Esophagus squamous epithelium (tissue), 4 donors: ENCODE measurements around the gene RBM28.

Source experiments
- POLR2A ChIP-seq, 4 donors: fragments of 450-650 bp; IDR thresholded peaks; one replicate each; pipeline ENCODE4 v1.6.1; 2017; ENCODE audit warnings: antibody characterized with exemption in 4 of 4, mild to moderate bottlenecking in 4 of 4, moderate library complexity in 3 of 4
- TF ChIP-seq, protein P1 (sequence below), 6 experiments: fragments of 450-650 bp in 4 of 6; fragments of 200-600 bp in 2 of 6; sonication (generic) in 2 of 6; IDR thresholded peaks; one replicate each; pipeline ENCODE4 v1.5.1; 2016 to 2019; ENCODE audit warnings: antibody characterized with exemption in 6 of 6, mild to moderate bottlenecking in 4 of 6, moderate library complexity in 4 of 6

DNA sequence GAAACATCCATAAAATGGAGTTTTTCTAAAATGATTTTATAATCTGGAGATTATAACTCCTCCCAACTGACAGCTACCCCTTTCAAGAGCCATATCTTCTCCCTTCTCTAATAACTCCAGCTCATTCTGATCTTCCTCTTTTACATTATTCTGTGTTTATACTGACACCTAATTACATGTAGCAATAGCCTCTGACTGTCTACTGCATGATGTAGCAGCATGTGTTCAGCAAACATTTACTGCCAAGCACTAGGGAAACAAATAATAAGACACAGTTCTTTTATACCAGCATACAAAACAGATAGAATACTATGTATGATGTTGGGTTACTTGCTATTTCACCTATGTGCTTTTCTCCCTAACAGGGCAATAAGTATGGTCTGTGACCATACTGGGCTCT is 20.7 kb downstream of the RBM28 start:
- TF ChIP-seq, protein P1, sequence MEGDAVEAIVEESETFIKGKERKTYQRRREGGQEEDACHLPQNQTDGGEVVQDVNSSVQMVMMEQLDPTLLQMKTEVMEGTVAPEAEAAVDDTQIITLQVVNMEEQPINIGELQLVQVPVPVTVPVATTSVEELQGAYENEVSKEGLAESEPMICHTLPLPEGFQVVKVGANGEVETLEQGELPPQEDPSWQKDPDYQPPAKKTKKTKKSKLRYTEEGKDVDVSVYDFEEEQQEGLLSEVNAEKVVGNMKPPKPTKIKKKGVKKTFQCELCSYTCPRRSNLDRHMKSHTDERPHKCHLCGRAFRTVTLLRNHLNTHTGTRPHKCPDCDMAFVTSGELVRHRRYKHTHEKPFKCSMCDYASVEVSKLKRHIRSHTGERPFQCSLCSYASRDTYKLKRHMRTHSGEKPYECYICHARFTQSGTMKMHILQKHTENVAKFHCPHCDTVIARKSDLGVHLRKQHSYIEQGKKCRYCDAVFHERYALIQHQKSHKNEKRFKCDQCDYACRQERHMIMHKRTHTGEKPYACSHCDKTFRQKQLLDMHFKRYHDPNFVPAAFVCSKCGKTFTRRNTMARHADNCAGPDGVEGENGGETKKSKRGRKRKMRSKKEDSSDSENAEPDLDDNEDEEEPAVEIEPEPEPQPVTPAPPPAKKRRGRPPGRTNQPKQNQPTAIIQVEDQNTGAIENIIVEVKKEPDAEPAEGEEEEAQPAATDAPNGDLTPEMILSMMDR (IDR thresholded peaks at IDR 0.05), result no peak
- TF ChIP-seq POLR2A (IDR thresholded peaks at IDR 0.05), result no peak
